HepG2 (cell line): Measurements from ENCODE around the gene NFATC4. TPM values are rescaled to one million over a fixed set of nuclear protein-coding genes. Genes with fewer than 3 reads are reported as not detected.

ENCODE experiments used
- ARID2 ChIP-seq: sonication (generic); formaldehyde crosslinking; IDR thresholded peaks from 2 replicates; pipeline ENCODE4 v1.8.1; 2022; ENCODE audit warnings: mild to moderate bottlenecking, missing genetic modification reagents, borderline replicate concordance
- CENPX ChIP-seq: sonication (generic); formaldehyde crosslinking; IDR thresholded peaks from 2 replicates; pipeline ENCODE4 v1.9.0; 2021; ENCODE audit warnings: mild to moderate bottlenecking, missing genetic modification reagents, moderate library complexity
- CREM ChIP-seq, 2 experiments: sonication (generic) in 1 of 2; formaldehyde crosslinking in 1 of 2; IDR thresholded peaks; 2 replicates each; pipeline versions ENCODE4 v1.4.0 to v1.6.1; 2016 to 2020; ENCODE audit warnings: antibody characterized with exemption in 1 of 2, mild to moderate bottlenecking in 1 of 2, missing genetic modification reagents in 1 of 2
- DMAP1 ChIP-seq: IDR thresholded peaks from 2 replicates; pipeline ENCODE4 v1.6.1; 2016
- ELF3 ChIP-seq: IDR thresholded peaks from 2 replicates; pipeline ENCODE4 v1.6.1; 2016; ENCODE audit warnings: missing genetic modification reagents, missing compliant biosample characterization
- GTF3A ChIP-seq: sonication (generic); formaldehyde crosslinking; conservative IDR thresholded peaks from 2 replicates; pipeline ENCODE4 v1.4.0; 2020; ENCODE audit warnings: mild to moderate bottlenecking, missing genetic modification reagents
- HNRNPL ChIP-seq: fragments of 200-400 bp; formaldehyde crosslinking; IDR thresholded peaks from 2 replicates; pipeline ENCODE4 v1.6.1; 2017; ENCODE audit warnings: mild to moderate bottlenecking, low read depth, low read length
- HOXA7 ChIP-seq: sonication (generic); formaldehyde crosslinking; IDR thresholded peaks from 2 replicates; pipeline ENCODE4 v1.8.1; 2022; ENCODE audit warnings: mild to moderate bottlenecking, missing genetic modification reagents, moderate library complexity
- JUN ChIP-seq: sonication (generic); formaldehyde crosslinking; IDR thresholded peaks from 2 replicates; pipeline ENCODE4 v1.4.0; 2020; ENCODE audit warnings: mild to moderate bottlenecking, missing genetic modification reagents
- KDM5A ChIP-seq: fragments of 200-600 bp; sonication (generic); IDR thresholded peaks from 2 replicates; pipeline ENCODE4 v1.7.0; 2018; ENCODE audit warnings: antibody characterized with exemption, mild to moderate bottlenecking, low read length, borderline replicate concordance
- MTF2 ChIP-seq: sonication (generic); formaldehyde crosslinking; IDR thresholded peaks from 2 replicates; pipeline ENCODE4 v1.5.0; 2020; ENCODE audit warnings: missing genetic modification reagents, borderline replicate concordance
- MYC ChIP-seq: sonication (generic); formaldehyde crosslinking; IDR thresholded peaks from 2 replicates; pipeline ENCODE4 v1.9.0; 2021; ENCODE audit warnings: missing genetic modification reagents, borderline replicate concordance
- PCBP2 ChIP-seq: fragments of 200-400 bp; formaldehyde crosslinking; optimal IDR thresholded peaks from 2 replicates; pipeline ENCODE3; 2018; ENCODE audit warnings: low read length, low read depth; ENCODE audit not compliant: poor library complexity, severe bottlenecking
- RARG ChIP-seq: sonication (generic); formaldehyde crosslinking; IDR thresholded peaks from 2 replicates; pipeline ENCODE4 v1.4.0; 2020; ENCODE audit warnings: low read depth, mild to moderate bottlenecking, missing genetic modification reagents
- SIX1 ChIP-seq: sonication (generic); formaldehyde crosslinking; IDR thresholded peaks from 2 replicates; pipeline ENCODE4 v1.4.0; 2020; ENCODE audit warnings: missing genetic modification reagents, borderline replicate concordance
- ZFP36L1 ChIP-seq: sonication (generic); formaldehyde crosslinking; IDR thresholded peaks from 2 replicates; pipeline ENCODE4 v1.8.0; 2022; ENCODE audit warnings: mild to moderate bottlenecking, missing genetic modification reagents, moderate library complexity
- ZFP36L2 ChIP-seq: sonication (generic); formaldehyde crosslinking; IDR thresholded peaks from 2 replicates; pipeline ENCODE4 v1.4.0; 2020; ENCODE audit warnings: missing genetic modification reagents
- ZFP90 ChIP-seq: sonication (generic); formaldehyde crosslinking; IDR thresholded peaks from 2 replicates; pipeline ENCODE4 v1.8.0; 2022; ENCODE audit warnings: missing genetic modification reagents, mild to moderate bottlenecking, inconsistent platforms, borderline replicate concordance
- ZNF496 ChIP-seq: sonication (generic); formaldehyde crosslinking; IDR thresholded peaks from 2 replicates; pipeline ENCODE4 v1.8.1; 2023; ENCODE audit warnings: mild to moderate bottlenecking, moderate library complexity, missing genetic modification reagents; ENCODE audit not compliant: insufficient replicate concordance
- ZNF547 ChIP-seq: sonication (generic); formaldehyde crosslinking; IDR thresholded peaks from 2 replicates; pipeline ENCODE4 v1.5.1; 2020; ENCODE audit warnings: mild to moderate bottlenecking, missing genetic modification reagents
- ZNF616 ChIP-seq: sonication (generic); formaldehyde crosslinking; IDR thresholded peaks from 2 replicates; pipeline ENCODE4 v1.5.0; 2020; ENCODE audit warnings: low read depth, mild to moderate bottlenecking, missing genetic modification reagents
- ZNF782 ChIP-seq: sonication (generic); formaldehyde crosslinking; IDR thresholded peaks from 2 replicates; pipeline ENCODE4 v1.4.0; 2020; ENCODE audit warnings: missing genetic modification reagents, mild to moderate bottlenecking, borderline replicate concordance
- ZNF850 ChIP-seq: sonication (generic); formaldehyde crosslinking; conservative IDR thresholded peaks from 2 replicates; pipeline ENCODE4 v1.9.0; 2021; ENCODE audit warnings: mild to moderate bottlenecking, missing genetic modification reagents
- ZSCAN21 ChIP-seq: sonication (generic); formaldehyde crosslinking; IDR thresholded peaks from 2 replicates; pipeline ENCODE4 v1.8.0; 2022; ENCODE audit warnings: mild to moderate bottlenecking, missing genetic modification reagents, moderate library complexity, borderline replicate concordance
- polyA plus RNA-seq, 8 experiments: library from polyadenylated mRNA; depleted of rRNA in 3 of 8; stranded (reverse) in 7 of 8; unstranded in 1 of 8; fragments of >200 nt; fragmentation: Illumina TruSeq in 4 of 8; extraction: Trizol in 4 of 8; gene quantifications; 2 replicates each; pipeline versions ENCODE4 v1.2.1 to v1.2.3, GENCODE V29; 2011 to 2016; ENCODE audit warnings: low read depth in 4 of 8, missing spikeins in 1 of 8, mixed read lengths in 1 of 8; ENCODE audit not compliant: insufficient read depth in 1 of 8
- total RNA-seq, 5 experiments: library from RNA; depleted of rRNA; stranded (reverse); fragments of >200 nt; fragmentation: Illumina TruSeq; extraction: Trizol; gene quantifications; 2 replicates each; pipeline ENCODE4 v1.2.3, GENCODE V29; 2016; ENCODE audit warnings: low read depth in 1 of 5
- TF ChIP-seq, protein P1 (sequence below): sonication (generic); formaldehyde crosslinking; IDR thresholded peaks from 2 replicates; pipeline ENCODE4 v1.4.0; 2020; ENCODE audit warnings: mild to moderate bottlenecking, missing genetic modification reagents
- TF ChIP-seq, protein P2 (sequence below): sonication (generic); formaldehyde crosslinking; IDR thresholded peaks from 2 replicates; pipeline ENCODE4 v1.4.0; 2020; ENCODE audit warnings: missing genetic modification reagents
- TF ChIP-seq, protein P3 (sequence below): sonication (generic); formaldehyde crosslinking; conservative IDR thresholded peaks from 2 replicates; pipeline ENCODE4 v1.8.1; 2023; ENCODE audit warnings: missing genetic modification reagents

Gene NFATC4
- total and polyA plus RNA-seq, 2 of the 13 experiments (the other 11 are each of a cell fraction or from before 2014, with no cell fraction given), result 0.04 to 0.15 TPM

DNA sequence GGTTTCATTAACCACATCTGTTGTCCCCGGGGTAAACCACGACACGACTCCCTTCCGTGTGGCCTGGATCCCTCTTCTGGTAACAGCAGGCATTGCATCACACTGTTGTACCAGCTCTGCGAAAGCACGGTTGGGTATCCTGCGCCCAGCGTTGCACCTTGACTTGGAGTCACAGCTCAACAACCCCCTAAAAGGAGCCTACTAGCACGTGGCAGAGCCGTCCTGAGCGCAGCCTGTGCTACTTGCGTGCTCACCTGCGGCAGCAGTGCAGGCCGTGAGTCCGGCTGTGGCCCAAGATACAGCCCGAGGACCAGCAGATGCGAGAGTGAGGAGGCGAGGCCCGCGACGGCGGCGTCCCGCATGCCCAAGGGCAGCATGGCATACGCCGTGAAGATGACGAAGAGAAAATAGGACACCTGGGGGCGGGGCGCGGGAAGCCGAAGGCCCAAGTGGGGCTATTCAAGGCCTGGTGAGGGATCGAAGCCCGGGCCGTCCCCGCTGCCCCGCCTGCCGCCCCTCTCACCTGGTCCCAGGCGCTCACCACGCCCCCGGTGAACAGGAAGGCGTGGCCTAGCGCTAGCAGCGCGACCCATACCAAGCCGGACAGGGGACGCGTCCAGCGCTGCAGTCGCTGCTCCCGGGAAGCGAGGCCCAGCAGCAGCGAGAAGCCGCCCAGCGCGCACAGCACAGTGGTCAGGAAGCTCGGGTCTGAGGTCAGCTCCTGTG lies 35.6 kb upstream of the NFATC4 start (continued):
- TF ChIP-seq, protein P1, sequence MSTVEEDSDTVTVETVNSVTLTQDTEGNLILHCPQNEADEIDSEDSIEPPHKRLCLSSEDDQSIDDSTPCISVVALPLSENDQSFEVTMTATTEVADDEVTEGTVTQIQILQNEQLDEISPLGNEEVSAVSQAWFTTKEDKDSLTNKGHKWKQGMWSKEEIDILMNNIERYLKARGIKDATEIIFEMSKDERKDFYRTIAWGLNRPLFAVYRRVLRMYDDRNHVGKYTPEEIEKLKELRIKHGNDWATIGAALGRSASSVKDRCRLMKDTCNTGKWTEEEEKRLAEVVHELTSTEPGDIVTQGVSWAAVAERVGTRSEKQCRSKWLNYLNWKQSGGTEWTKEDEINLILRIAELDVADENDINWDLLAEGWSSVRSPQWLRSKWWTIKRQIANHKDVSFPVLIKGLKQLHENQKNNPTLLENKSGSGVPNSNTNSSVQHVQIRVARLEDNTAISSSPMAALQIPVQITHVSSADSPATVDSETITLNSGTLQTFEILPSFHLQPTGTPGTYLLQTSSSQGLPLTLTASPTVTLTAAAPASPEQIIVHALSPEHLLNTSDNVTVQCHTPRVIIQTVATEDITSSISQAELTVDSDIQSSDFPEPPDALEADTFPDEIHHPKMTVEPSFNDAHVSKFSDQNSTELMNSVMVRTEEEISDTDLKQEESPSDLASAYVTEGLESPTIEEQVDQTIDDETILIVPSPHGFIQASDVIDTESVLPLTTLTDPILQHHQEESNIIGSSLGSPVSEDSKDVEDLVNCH, result peak; percentile 95; the same call in 1 of the 2 replicates
- TF ChIP-seq ZNF782 (CRISPR knock-in tag) (peak; percentile 100), ZNF850 (no peak), CENPX (CRISPR knock-in tag) (no peak), ZFP36L2 (CRISPR knock-in tag) (0 out of 2 replicates have a peak, but pooled peaks have one; percentile 58), MYC (peak; percentile 63), ARID2 (no peak; the same call in none of the 2 replicates), DMAP1 (CRISPR knock-in tag) (peak; percentile 81), SIX1 (CRISPR knock-in tag) (no peak), CREM (IDR thresholded peaks at IDR 0.05) (no peak), CREM (CRISPR knock-in tag; IDR thresholded peaks at IDR 0.05) (no peak), ZSCAN21 (peak; percentile 73; the same call in 1 of the 2 replicates), GTF3A (CRISPR knock-in tag) (peak; percentile 99), KDM5A (no peak), HOXA7 (CRISPR knock-in tag) (peak; percentile 93; the same call in 1 of the 2 replicates), RARG (peak; percentile 93; the same call in 1 of the 2 replicates), PCBP2 (no peak), JUN (CRISPR knock-in tag) (peak; percentile 87), ZFP36L1 (CRISPR knock-in tag) (no peak; the same call in 1 of the 2 replicates), HNRNPL (peak; percentile 95), ZNF496 (peak; percentile 67), ZFP90 (CRISPR knock-in tag) (no peak; the same call in 1 of the 2 replicates), ELF3 (CRISPR knock-in tag) (peak; percentile 78), ZNF616 (CRISPR knock-in tag) (peak; percentile 92; the same call in 1 of the 2 replicates), ZNF547 (CRISPR knock-in tag) (peak; percentile 97), MTF2 (CRISPR knock-in tag) (peak; percentile 100)
- TF ChIP-seq, protein P2, sequence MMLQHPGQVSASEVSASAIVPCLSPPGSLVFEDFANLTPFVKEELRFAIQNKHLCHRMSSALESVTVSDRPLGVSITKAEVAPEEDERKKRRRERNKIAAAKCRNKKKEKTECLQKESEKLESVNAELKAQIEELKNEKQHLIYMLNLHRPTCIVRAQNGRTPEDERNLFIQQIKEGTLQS (CRISPR knock-in tag), result peak; percentile 55
- TF ChIP-seq, protein P3, sequence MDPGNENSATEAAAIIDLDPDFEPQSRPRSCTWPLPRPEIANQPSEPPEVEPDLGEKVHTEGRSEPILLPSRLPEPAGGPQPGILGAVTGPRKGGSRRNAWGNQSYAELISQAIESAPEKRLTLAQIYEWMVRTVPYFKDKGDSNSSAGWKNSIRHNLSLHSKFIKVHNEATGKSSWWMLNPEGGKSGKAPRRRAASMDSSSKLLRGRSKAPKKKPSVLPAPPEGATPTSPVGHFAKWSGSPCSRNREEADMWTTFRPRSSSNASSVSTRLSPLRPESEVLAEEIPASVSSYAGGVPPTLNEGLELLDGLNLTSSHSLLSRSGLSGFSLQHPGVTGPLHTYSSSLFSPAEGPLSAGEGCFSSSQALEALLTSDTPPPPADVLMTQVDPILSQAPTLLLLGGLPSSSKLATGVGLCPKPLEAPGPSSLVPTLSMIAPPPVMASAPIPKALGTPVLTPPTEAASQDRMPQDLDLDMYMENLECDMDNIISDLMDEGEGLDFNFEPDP, result peak; percentile 99; the same call in 1 of the 2 replicates
